ENCODE measurements around the gene BMPR2. TPM values are rescaled to one million over a fixed set of nuclear protein-coding genes. Genes with fewer than 3 reads are reported as not detected.
"Not testable (repeated sequence)": the region's sequence is repeated elsewhere in the genome, so short reads cannot be mapped to it uniquely, and the experiment has no call there.

The BMPR2 gene
- total and polyA plus RNA-seq, 3 donors from 2014 or later: 25.4 to 61.3 (median 53.5) TPM

GRCh38 chr2:202353430-202353829 is 22.7 kb upstream of the BMPR2 start:
- H3K4me1 ChIP-seq: no peaks in the 10 kb centered on the region
- H3K27ac ChIP-seq: no peak overlapping the region
- intact Hi-C loops (cut with DNase I; ENCODE audit: low total_unique reads): no loop called here
- H3K4me3 ChIP-seq: no peak overlapping the region
- H3K9me3 ChIP-seq: no peaks in the 10 kb centered on the region
- WGBS, 2 donors: 61 to 75% methylated on average over 2 of the region's 2 CpGs
- no peaks in the 10 kb centered on the region for H3K27me3 ChIP-seq
- H3K36me3 ChIP-seq (ENCODE audit: low read depth, missing control alignments): no peaks in the 10 kb centered on the region
- DNase-seq: no peak
- no peak for TF ChIP-seq CTCF (IDR thresholded peaks at IDR 0.05)

- intact Hi-C loops (cut with DNase I; ENCODE audit: low total_unique reads): no loop called here
- no peaks in the 10 kb centered on the region for H3K27me3 ChIP-seq
- 74 to 83% methylated on average over 1 of the region's 1 CpG for WGBS, 2 donors
- H3K9me3 ChIP-seq: no peaks in the 10 kb centered on the region
- H3K36me3 ChIP-seq (ENCODE audit: low read depth, missing control alignments): no peaks in the 10 kb centered on the region
- no peak for DNase-seq
- no peaks in the 10 kb centered on the region for H3K4me1 ChIP-seq
- no peak overlapping the region for H3K27ac ChIP-seq
- TF ChIP-seq CTCF (IDR thresholded peaks at IDR 0.05) (no peak), POLR2A (IDR thresholded peaks at IDR 0.05) (no peak)
- no peak overlapping the region for H3K4me3 ChIP-seq
Measured at GRCh38 chr2:202355993-202356505, 20.1 kb upstream of the BMPR2 start.

GRCh38 chr2:202358924-202359323 is 17.2 kb upstream of the BMPR2 start:
- 81 to 86% methylated on average over 8 of the region's 8 CpGs for WGBS, 2 donors
- H3K27me3 ChIP-seq; H3K4me1 ChIP-seq; H3K27ac ChIP-seq; DNase-seq; intact Hi-C loops (cut with DNase I; ENCODE audit: low total_unique reads); H3K4me3 ChIP-seq; H3K9me3 ChIP-seq; H3K36me3 ChIP-seq (ENCODE audit: low read depth, missing control alignments): not testable (repeated sequence)

GRCh38 chr2:202360646-202361045 is 15.5 kb upstream of the BMPR2 start:
- TF ChIP-seq CTCF (IDR thresholded peaks at IDR 0.05): no peak
- TF ChIP-seq POLR2A (IDR thresholded peaks at IDR 0.05): no peak
- intact Hi-C loops (cut with DNase I; ENCODE audit: low total_unique reads): no loop called here
- Histone ChIP-seq H3K27ac (no peak overlapping the region), H3K4me1 (no peaks in the 10 kb centered on the region), H3K9me3 (no peaks in the 10 kb centered on the region), H3K4me3 (no peak overlapping the region), H3K27me3 (no peaks in the 10 kb centered on the region), H3K36me3 (ENCODE audit: low read depth, missing control alignments) (no peaks in the 10 kb centered on the region)
- no peak for DNase-seq
- 76 to 84% methylated on average over 2 of the region's 2 CpGs for WGBS, 2 donors

- 87 to 93% methylated on average over 4 of the region's 4 CpGs for WGBS, 2 donors
- H3K4me3 ChIP-seq: no peak overlapping the region
- no peaks in the 10 kb centered on the region for H3K36me3 ChIP-seq (ENCODE audit: low read depth, missing control alignments)
- no peaks in the 10 kb centered on the region for H3K27me3 ChIP-seq
- H3K4me1 ChIP-seq: no peaks in the 10 kb centered on the region
- TF ChIP-seq CTCF (IDR thresholded peaks at IDR 0.05): no peak
- TF ChIP-seq POLR2A (IDR thresholded peaks at IDR 0.05): no peak
- H3K27ac ChIP-seq: no peak overlapping the region
- no peaks in the 10 kb centered on the region for H3K9me3 ChIP-seq
- DNase-seq: no peak
- intact Hi-C loops (cut with DNase I; ENCODE audit: low total_unique reads): no loop called here
Measured at GRCh38 chr2:202361108-202361507, 15.0 kb upstream of the BMPR2 start.

Measured in testis (tissue), 3 donors.